HG02884 (cell line): ENCODE data around the gene SSR3.

ENCODE experiments used
- ATAC-seq: cut with Tn5 transposase; IDR thresholded peaks from one replicate; pipeline ENCODE4 v1.9.1; 2021; ENCODE audit warnings: mild to moderate bottlenecking, moderate library complexity; ENCODE audit not compliant: unreplicated experiment

The SSR3 gene

GRCh38 chr3:156539051-156539450 is 15.9 kb downstream of the SSR3 start:
- ATAC-seq = no peak

DNA sequence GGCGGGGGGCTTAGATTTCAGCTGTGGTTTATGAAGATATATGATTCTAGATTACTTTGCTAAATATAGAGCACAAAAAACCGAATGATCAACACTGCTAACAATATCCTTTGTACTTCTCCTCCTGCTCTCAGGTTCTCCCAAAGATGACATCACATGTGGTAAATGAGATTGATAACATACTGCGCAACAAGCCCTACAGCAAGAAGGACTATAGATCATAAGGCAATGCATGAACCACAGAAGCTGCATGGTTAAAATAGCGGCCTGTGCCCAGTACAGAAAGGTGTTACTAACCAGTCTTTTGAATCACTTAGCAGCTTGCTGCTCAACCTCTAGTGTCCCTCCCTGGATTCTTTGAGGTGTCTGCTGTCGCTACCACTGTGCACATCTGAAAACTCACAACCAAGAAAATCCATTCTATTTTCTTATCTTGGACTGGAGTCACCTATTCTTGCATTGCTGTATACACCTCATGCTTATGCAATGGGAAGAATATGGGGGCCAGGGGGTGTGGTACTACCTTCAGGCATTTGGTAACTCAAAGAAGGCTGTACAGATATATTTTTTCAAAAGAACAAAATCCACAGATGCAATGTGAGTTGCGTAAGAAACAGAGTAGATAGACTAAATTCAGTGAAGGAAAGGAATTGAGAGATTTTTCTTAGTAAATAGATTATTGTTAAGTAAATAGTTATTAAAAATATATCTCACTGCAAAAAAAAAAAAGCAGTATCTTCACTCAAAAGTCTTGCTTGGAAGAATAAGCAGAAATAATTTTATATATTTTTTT is 18.2 kb downstream of the SSR3 start:
- ATAC-seq = no peak

DNA sequence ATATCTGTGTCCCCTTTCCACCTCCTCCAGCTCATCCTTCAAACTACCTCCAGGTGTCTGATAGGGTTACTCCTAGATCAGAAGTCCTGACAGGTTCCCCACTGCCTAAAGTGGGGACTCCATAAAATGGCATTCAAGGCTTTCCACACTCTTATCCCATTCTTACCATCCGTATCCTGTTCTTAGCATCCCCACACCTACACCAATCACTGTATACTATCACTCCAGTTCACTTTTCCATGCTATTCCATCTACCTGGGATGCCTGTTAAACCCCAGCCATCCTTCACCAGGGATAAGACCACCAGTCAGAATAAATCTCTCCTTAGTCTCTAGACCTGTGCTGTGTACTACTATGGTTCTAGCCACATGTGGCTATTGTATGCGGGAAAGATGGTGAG is 19.1 kb downstream of the SSR3 start:
- ATAC-seq = no peak

GRCh38 chr3:156535162-156535627 is 19.7 kb downstream of the SSR3 start:
- ATAC-seq = no peak

DNA sequence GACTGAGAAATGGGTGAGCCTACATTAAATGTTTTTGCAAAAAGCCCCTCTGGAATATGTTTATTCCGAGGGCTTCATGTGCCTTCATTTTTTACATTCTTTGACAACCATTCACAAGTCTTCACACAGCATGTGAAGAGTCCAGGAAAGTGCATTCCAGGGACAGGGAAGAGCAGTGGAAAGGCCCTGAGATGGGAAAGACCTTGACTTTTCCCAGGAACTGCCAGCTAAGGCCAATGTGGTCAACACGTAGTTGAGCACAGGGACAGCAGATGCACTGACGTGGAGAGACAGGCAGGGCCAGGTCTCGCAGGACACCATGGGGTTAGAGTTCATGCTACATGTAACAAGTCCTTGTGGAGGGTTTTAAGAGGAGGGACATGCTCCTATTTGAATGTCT is 21.7 kb downstream of the SSR3 start:
- no peak for ATAC-seq

- ATAC-seq = no peak
These were observed 22.2 kb downstream of the SSR3 start for GRCh38 chr3:156532730-156533129.

DNA sequence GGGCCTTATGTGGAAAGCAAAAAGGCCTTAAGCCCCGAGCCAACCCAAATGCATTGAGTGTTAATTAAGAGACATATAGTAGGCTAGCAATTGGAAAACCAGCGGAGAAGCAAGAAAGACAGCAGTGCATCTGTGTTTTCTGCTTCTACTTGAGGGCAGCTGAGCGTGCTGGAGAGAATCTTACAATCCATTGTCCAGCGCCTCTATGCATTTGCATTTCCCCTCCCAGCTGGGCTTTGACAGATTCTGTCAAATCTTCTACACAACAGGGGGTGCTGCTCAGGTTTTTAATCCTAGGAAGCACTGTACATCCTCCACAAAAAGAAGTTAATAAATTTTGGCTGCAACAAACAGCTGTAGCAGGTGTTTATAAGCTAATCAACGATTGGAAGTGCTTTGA is 23.9 kb downstream of the SSR3 start:
- ATAC-seq = no peak

DNA sequence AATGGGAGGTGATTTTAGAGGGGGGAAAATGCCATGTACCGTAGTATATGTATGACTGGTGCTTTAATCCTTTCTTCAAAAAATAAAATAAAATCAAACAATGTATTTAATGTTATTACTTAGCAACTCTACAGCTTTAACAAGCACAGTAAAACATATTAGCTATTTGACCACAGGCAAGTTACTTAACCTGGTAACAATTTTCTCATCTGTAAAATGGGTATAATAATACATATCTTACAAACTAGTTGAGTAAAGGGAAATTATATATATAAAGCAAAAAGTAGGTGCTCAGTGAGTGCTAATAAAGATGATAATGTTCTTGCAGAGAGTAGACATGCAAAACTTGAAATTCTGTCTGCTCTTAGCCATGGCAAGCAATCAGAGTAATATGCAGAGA is 27.9 kb downstream of the SSR3 start:
- ATAC-seq = no peak

GRCh38 chr3:156525808-156526207 is 29.1 kb downstream of the SSR3 start:
- ATAC-seq = no peak

DNA sequence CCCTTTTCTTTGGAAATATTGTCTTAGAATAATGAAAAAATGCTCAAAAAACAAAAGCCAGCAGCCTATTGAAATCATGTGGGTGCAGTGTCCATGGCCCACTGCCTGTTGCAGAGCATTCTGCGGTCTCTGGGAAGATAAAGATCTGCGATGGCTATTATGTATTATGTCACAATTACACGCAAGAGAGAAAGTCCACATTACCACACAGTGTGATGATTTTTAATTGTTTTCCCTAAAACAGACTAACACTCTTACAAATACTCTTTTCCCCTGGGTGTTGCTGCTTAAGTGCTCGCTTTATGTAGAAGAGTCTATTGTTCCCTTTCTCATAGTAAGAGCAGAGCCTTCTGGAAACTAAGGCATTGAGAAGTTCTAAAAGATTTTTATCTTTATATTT is 32.2 kb downstream of the SSR3 start:
- ATAC-seq = no peak

DNA sequence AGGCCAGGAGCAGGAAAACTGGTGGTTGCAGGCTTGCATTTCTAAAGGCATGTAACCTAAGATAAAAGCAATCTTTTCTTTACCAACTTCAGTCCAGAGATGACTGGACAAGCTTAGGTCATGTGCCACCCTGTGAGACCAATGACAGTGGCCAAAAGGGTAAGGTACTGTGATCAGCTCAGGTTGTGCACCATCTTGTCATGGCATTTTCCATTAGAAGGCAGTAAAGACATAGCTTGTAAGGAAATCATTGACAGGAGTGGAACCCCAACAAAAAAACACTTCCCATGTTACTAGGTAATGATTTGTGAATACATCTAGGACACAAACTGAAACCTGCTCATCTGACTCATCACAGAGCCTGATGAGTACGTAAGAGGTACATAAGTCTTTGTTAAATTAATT is 35.2 kb downstream of the SSR3 start:
- ATAC-seq = peak; percentile 60

DNA sequence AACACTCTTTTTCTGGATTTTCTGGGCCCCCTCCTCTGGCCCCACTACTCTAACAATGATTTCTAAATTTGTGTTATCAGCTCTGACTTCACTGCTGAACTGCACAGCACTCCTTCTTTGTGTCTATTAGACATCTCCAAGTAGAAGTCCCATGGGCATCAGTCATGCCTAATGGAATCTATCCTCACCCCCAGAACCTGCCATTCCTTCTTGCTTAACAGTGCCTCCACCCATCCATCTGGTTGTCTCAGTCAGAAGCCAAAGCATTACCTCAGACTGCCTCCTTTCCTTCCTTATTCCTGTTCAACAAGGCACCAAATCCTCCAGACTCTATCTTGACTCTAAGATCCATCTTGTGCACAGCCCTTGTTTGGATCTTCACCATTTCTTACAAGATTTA is 36.2 kb downstream of the SSR3 start:
- no peak for ATAC-seq

DNA sequence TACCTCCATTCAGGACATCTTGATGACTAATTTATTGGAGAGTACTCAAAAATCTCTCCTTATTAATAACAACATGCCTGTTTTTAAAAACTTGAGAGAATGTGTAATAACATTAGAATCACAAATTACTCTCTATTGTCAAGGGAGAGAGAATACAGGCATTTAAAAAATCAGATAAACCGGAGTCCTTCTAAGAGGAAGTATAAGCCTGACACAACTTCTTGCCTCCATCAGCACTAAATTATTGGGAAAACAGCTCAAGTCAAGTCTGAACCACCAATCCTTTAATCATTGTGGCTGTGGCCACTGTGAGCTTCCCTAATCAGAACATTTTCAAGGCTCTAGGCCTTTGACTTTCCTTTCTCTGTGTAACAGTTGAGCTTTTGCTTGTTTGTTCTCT is 38.0 kb downstream of the SSR3 start:
- ATAC-seq = no peak

GRCh38 chr3:156516284-156516683 is 38.6 kb downstream of the SSR3 start:
- no peak for ATAC-seq

- ATAC-seq = no peak
These were observed 41.3 kb downstream of the SSR3 start for GRCh38 chr3:156513619-156514018.

GRCh38 chr3:156511987-156512677 is 42.8 kb downstream of the SSR3 start:
- ATAC-seq = no peak

GRCh38 chr3:156509189-156510174 is 45.4 kb downstream of the SSR3 start:
- peak; percentile 62 for ATAC-seq

DNA sequence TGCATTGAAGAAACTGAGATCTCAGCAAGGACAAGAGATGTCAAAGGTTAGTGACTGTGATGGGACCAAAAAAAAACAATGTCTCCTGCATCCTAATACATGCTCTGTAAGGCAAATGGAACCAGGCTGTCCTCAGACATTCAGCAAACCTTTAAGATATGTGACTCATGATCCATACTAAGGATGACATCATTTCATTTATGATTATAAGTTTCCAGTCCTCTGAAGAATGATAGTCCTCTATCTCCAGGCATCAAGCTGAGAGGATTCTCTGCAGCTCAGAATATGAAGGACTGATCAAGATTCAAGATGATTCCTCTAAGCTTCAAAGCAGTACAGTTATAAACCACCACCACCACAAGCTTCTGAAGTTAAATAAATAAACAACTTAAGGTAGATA is 47.6 kb downstream of the SSR3 start:
- no peak for ATAC-seq

GRCh38 chr3:156498307-156498706 is 56.6 kb downstream of the SSR3 start:
- ATAC-seq = no peak

GRCh38 chr3:156497326-156497725 is 57.6 kb downstream of the SSR3 start:
- ATAC-seq = no peak

DNA sequence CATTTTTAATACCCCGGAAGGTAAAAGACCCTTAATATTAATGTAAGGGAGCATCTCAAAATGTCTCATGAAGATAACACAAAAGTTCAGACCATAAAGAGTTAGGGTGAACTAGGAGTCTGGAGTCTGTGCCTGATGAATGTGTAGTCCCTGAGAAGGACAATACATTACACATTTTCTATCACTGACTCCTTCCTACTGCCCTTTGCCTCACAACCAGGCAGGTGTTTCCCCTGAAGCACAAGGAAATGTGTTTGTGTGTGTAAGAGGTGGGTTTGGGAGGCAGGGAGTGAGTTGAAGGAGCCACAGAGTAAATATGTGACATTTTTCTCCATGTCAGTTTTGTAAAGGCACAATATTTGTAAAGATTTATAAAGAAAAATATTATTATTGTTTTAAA is 59.1 kb downstream of the SSR3 start:
- no peak for ATAC-seq
